ENCODE measurements around the gene KRTAP5-5. TPM values are rescaled to one million over a fixed set of nuclear protein-coding genes. Genes with fewer than 3 reads are reported as not detected.
"Not testable (repeated sequence)": the region's sequence is repeated elsewhere in the genome, so short reads cannot be mapped to it uniquely, and the experiment has no call there.

KRTAP5-5 gene, protein sequence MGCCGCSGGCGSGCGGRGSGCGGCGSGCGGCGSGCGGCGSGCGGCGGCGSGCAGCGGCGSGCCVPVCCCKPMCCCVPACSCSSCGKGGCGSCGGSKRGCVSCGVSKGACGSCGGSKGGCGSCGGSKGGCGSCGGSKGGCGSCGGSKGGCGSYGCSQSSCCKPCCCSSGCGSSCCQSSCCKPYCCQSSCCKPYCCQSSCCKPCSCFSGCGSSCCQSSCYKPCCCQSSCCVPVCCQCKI
- not detected in 2 replicates for total RNA-seq

DNA sequence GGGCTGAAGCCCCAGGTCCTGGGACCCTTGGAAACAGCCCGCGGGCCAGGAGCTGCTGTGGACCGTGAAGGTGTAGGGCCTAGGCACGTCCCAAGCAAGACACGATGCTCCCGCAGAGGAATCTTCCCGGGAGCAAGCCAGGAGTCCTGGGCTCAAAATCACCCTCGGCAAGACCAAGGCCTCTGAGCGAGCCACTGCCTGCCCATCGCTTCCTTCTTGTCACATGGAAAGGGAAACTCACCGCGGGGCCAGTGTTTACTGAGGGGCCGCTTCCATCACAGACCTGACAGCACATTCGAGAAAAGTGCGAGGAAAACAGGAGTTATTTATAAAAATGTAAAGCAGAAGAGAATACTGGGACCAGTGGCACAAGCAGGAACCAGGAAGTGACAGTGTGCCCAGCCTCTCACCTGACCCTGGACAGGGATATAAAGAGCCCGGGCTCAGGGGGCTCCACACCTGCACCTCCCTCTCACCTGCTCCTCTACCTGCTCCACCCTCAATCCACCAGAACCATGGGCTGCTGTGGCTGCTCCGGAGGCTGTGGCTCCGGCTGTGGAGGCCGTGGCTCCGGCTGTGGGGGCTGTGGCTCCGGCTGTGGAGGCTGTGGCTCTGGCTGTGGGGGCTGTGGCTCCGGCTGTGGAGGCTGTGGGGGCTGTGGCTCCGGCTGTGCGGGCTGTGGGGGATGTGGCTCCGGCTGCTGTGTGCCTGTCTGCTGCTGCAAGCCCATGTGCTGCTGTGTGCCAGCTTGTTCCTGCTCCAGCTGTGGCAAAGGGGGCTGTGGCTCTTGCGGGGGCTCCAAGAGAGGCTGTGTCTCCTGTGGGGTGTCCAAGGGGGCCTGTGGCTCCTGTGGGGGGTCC, at the start of gene KRTAP5-5:
Gene KRTAP5-5, plus strand, starts transcription at position 450 of the 860 bp plus-strand sequence. Its CDS starts 66 bp downstream, at position 516.
- Mint-ChIP-seq H3K36me3 (ENCODE audit: low read depth) (no peaks in the 10 kb centered on the region), H3K4me3 (no peak within 1 kb of the TSS), H3K4me1 (peaks cover 3% of the 10 kb centered on the region), H3K27me3 (peaks cover 17% of the 10 kb centered on the region), H3K9me3 (no peaks in the 10 kb centered on the region), H3K27ac (no peak within 1 kb of the TSS)
- no peak for DNase-seq
- intact Hi-C loops (cut with micrococcal nuclease) = no loop called here

DNA sequence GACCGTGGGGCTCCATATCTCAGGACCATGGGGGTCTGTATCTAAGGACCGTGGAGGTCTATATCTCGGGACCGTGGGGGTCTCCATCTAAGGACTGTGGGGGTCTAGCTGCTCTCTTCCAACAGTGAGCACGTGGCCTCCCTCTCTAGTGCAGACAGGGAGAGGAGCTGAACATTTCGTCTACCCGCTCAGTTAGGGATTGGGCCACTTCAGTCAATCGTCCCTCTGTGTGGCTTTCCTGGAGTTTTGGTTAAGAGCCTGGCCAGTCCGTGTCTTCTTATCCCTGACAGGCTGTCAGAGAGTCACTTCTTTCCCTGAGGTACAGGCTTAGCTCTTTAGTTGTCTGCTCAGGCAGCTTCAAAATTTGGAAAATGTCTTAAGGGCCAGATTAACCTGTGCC, 47.6 kb upstream of the KRTAP5-5 start:
- Mint-ChIP-seq H3K4me3 (no peak overlapping the region), H3K9me3 (peaks cover 4% of the 10 kb centered on the region), H3K27me3 (peaks cover 12% of the 10 kb centered on the region), H3K36me3 (ENCODE audit: low read depth) (no peaks in the 10 kb centered on the region), H3K4me1 (no peaks in the 10 kb centered on the region), H3K27ac (no peak overlapping the region)
- DNase-seq = no peak
- intact Hi-C loops (cut with micrococcal nuclease) = no loop called here

DNA sequence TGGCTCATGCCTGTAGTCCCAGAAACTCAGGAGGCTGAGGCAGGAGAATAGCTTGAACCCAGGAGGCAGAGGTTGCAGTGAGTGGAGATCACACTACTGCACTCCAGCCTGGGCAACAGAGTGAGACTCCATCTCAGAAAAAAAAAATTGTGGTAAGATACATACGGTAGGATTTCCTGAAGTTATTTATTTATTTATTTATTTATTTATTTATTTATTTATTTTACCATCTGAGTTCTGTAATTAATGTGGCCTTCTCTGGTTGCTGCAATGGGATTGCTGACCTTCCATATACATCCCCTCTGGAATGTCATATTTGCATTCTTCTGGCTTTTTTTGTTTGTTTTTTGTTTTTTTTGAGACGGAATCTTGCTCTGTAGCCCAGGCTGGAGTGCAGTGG, 46.7 kb upstream of the KRTAP5-5 start:
- H3K9me3 Mint-ChIP-seq; H3K27ac Mint-ChIP-seq; H3K4me3 Mint-ChIP-seq; intact Hi-C loops (cut with micrococcal nuclease); H3K36me3 Mint-ChIP-seq (ENCODE audit: low read depth); DNase-seq; H3K4me1 Mint-ChIP-seq: not testable (repeated sequence)
- H3K27me3 Mint-ChIP-seq = peaks cover 12% of the 10 kb centered on the region

DNA sequence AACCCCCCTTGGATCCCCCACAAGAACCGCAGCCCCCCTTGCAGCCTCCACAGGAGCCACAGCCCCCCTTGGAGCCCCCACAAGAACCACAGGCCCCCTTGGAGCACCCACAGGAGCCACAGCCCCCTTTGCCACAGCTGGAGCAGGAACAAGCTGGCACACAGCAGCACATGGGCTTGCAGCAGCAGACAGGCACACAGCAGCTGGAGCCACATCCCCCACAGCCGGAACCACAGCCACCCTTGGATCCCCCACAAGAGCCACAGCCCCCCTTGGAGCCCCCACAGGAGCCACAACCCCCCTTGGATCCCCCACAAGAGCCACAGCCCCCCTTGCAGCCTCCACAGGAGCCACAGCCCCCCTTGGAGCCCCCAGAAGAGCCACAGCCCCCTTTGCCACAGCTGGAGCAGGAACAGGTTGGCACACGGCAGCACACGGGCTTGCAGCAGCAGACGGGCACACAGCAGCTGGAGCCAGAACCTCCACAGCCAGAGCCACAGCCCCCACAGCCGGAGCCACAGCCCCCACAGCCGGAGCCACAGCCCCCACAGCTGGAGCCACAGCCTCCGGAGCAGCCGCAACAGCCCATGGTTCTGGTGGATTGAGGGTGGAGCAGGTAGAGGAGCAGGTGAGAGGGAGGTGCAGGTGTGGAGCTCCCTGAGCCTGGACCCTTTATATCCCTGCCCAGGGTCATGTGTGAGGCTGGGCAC, 44.8 kb upstream of the KRTAP5-5 start, which contains the start of gene KRTAP5-1:
Gene KRTAP5-1, minus strand, starts transcription at position 623 of the 710 bp plus-strand sequence. Its CDS starts 34 bp downstream, at position 589.
- H3K27me3 Mint-ChIP-seq = peaks cover 12% of the 10 kb centered on the region
- H3K4me1 Mint-ChIP-seq; intact Hi-C loops (cut with micrococcal nuclease); H3K27ac Mint-ChIP-seq; H3K9me3 Mint-ChIP-seq; DNase-seq; H3K36me3 Mint-ChIP-seq (ENCODE audit: low read depth); H3K4me3 Mint-ChIP-seq: not testable (repeated sequence)

DNA sequence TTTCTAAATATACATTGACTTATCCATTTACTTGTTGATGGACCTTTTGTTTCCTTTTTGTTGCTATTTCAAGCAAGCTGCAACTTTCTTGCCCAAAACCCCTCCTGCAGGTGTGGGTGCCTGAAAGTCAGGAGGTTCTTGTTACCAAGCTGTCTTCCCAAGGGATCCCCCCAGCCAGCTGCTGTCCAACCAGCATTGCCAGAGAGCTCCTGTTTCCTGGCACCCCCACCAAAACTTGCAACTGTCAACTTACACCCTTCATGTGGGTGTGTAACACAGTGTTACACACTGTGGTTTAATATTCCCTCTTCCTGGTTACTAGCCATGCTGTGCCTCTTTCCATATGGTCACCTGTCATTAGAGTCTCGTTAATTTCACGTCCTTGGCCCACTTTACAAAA, 42.9 kb upstream of the KRTAP5-5 start:
- peaks cover 13% of the 10 kb centered on the region for H3K27me3 Mint-ChIP-seq
- H3K4me3 Mint-ChIP-seq = no peak overlapping the region
- intact Hi-C loops (cut with micrococcal nuclease) = no loop called here
- H3K27ac Mint-ChIP-seq = no peak overlapping the region
- H3K9me3 Mint-ChIP-seq = peaks cover 5% of the 10 kb centered on the region
- DNase-seq = no peak
- peaks cover 7% of the 10 kb centered on the region for H3K4me1 Mint-ChIP-seq
- peaks cover 5% of the 10 kb centered on the region for H3K36me3 Mint-ChIP-seq (ENCODE audit: low read depth)

DNA sequence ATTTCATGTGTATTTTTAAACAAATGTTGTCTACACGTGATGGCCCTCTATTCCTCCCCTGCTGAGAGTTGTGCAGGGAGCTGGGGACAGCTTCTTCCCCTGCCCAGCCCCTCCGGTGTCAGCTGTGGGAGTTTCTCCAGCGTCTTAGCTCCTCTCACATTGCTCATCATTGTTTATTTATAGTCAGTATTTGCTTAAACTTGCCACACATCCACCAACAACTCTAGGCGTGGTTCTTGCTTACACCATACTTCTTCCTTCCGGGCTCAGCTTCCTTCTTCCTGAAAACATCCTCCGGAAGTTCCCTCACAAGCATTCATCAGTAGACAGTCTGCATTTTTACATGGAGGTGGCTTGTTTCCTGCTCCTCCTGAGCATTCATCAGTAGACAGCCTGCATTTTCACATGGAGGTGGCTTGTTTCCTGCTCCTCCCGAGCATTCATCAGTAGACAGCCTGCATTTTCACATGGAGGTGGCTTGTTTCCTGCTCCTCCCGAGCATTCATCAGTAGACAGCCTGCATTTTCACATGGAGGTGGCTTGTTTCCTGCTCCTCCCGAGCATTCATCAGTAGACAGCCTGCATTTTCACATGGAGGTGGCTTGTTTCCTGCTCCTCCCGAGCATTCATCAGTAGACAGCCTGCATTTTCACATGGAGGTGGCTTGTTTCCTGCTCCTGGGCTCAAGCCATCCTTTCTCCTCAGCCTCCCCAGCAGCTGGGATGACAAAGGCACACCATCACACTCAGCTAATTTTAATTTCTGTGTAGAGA, 40.2 kb upstream of the KRTAP5-5 start:
- H3K9me3 Mint-ChIP-seq; H3K36me3 Mint-ChIP-seq (ENCODE audit: low read depth); H3K4me1 Mint-ChIP-seq; intact Hi-C loops (cut with micrococcal nuclease): not testable (repeated sequence)
- Mint-ChIP-seq H3K27me3 (peaks cover 24% of the 10 kb centered on the region), H3K4me3 (peak overlapping the region; percentile 57), H3K27ac (peak overlapping the region; percentile 66)
- peak; percentile 67 for DNase-seq

DNA sequence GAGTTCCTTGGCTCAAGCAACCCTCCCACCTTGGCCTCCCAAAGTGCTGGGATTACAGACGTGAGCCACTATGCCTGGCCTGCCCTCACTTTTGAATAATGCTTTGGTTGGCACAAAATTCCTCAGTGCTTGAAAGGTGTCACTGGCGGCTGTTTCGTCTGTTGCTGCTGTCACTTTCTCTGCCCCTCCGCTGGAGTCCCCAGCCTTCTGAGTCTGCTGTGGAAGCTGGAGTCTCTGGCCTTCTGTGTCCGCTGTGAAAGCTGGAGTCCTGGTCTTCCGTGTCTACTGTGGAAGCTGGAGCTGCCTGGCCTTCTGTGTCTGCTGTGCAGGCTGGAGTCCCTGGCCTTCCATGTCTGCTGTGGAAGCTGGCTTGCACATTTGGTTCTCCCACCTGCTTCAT, 39.6 kb upstream of the KRTAP5-5 start:
- Mint-ChIP-seq H3K27me3 (peaks cover 30% of the 10 kb centered on the region), H3K4me1 (peaks cover 7% of the 10 kb centered on the region), H3K4me3 (no peak overlapping the region), H3K9me3 (peaks cover 5% of the 10 kb centered on the region), H3K36me3 (ENCODE audit: low read depth) (peaks cover 5% of the 10 kb centered on the region), H3K27ac (no peak overlapping the region)
- intact Hi-C loops (cut with micrococcal nuclease) = no loop called here
- no peak for DNase-seq

DNA sequence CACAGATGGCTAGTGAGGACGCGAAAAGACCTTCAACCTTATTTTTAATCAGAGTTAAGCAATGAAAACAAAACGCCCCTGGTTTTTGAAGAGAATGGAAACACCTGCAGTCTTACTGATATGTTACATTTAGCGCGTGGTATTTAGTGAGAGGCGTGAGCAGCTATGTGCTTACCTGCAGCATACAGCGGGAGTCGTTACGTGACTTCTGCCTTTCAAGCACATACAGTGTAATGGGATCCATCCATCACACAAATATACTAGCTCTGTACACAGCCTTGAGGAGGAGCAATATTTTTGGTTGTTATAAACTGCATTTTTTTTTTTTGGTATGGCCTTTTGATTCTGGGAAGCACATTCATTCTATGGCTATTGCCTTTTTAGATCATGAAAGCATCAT, 36.9 kb upstream of the KRTAP5-5 start:
- Mint-ChIP-seq H3K4me1 (peaks cover 9% of the 10 kb centered on the region), H3K27ac (no peak overlapping the region), H3K27me3 (peaks cover 52% of the 10 kb centered on the region), H3K4me3 (no peak overlapping the region), H3K36me3 (ENCODE audit: low read depth) (peaks cover 5% of the 10 kb centered on the region), H3K9me3 (peaks cover 5% of the 10 kb centered on the region)
- DNase-seq = no peak
- intact Hi-C loops (cut with micrococcal nuclease) = no loop called here

DNA sequence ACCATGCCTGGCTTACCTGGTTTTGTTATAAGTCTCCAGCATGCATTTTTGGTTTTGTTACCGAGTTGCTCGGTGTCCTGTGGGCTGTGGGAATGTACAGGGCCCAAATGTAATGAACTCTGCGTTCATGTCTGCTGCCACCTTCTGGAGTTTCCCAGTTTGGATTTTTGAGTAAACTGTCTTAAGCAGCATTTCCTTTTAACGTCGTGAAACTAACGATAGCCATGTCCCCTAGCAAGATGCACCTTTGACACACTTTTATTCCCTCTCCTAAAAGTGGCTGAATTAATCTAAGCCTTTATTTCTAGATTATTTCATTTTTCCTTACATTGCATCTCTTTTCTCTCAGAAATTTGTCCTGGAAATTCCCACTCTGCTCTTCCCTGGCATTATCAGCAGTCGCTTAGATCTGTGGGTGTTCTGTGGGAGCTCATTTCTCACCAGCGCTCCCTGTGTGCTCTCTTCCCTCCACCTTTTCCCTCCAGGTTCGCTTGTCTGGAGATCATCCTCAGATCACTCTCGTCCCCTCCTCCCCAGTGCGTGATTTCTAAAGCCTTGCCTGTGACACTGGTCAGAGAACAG, 33.5 kb upstream of the KRTAP5-5 start:
- DNase-seq; H3K36me3 Mint-ChIP-seq (ENCODE audit: low read depth); H3K4me1 Mint-ChIP-seq; H3K4me3 Mint-ChIP-seq; H3K27ac Mint-ChIP-seq; intact Hi-C loops (cut with micrococcal nuclease); H3K9me3 Mint-ChIP-seq: not testable (repeated sequence)
- H3K27me3 Mint-ChIP-seq = peaks cover 66% of the 10 kb centered on the region

DNA sequence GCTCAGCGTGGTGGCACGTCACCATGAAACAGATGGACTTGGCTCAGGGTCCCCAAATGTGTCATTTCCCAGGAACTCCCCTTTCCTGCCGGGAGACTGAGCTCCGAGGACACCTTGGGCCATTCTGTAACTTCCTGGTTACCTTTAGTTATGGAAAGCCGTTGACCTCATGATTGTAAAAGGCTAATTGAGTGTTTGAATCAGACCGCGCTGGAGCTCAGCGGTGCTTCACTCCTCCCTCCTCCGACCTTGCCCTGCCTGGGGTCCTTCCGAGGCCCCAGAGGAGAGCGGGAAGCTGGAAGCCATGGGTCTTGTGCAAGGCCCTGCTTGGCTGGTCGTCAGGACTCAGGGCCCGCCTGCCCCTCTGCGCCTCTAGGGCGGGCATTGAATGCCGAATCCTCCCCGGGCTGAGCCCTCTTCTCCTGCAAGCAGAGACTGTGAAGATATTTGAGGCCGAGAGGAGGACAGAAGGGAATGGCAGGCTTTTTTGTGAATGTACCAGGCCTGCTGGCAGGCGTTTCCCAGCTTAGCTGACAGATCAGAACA, 32.9 kb upstream of the KRTAP5-5 start:
- peaks cover 67% of the 10 kb centered on the region for H3K27me3 Mint-ChIP-seq
- intact Hi-C loops (cut with micrococcal nuclease); H3K4me1 Mint-ChIP-seq; H3K4me3 Mint-ChIP-seq; H3K36me3 Mint-ChIP-seq (ENCODE audit: low read depth); DNase-seq; H3K27ac Mint-ChIP-seq; H3K9me3 Mint-ChIP-seq: not testable (repeated sequence)

DNA sequence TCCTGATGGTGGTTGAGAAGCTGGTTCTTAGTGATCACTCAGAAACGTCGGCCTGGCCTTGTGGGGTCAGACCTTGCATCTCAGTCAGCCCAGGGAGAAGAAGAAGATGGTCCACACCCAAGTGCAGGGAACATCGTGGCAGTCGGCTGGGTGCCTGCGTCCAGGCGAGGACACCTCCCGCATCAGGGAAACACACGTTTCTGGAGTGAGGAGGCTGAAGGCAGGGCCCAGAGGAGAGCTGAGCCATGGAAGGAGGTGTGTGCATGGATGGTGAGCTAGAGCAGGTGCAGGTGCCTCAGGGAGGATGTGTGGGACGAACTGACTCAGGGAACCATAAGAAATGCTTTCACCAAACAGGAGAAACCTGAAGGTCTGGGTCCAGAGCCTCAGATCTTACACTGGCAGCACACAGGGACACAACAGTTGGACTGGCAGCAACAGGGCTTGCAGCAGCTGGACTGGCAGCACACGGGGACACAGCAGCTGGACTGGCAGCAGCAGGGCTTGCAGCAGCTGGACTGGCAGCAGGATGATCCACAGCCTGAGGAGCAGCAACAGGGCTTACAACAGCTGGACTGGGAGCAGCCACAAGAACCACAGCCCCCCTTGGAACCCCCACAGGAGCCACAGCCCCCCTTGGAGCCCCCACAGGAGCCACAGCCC, 32.1 kb upstream of the KRTAP5-5 start:
- Mint-ChIP-seq H3K27ac (no peak overlapping the region), H3K9me3 (no peaks in the 10 kb centered on the region), H3K4me1 (peaks cover 2% of the 10 kb centered on the region), H3K36me3 (ENCODE audit: low read depth) (no peaks in the 10 kb centered on the region), H3K4me3 (no peak overlapping the region), H3K27me3 (peaks cover 68% of the 10 kb centered on the region)
- no peak for DNase-seq
- intact Hi-C loops (cut with micrococcal nuclease) = no loop called here

DNA sequence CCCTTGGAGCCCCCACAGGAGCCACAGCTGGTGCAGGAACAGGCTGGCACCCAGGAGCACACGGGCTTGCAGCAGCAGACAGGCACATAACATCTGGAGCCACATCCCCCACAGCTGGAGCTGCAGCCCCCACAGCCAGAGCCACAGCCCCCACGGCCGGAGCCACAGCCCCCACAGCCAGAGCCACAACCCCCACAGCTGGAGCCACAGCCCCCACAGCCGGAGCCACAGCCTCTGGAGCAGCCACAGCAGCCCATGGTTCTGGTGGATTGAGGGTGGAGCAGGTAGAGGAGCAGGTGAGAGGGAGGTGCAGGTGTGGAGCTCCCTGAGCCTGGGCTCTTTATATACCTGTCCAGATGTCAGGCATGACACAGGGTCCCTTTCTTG, 31.6 kb upstream of the KRTAP5-5 start, which contains the start of gene KRTAP5-2:
Gene KRTAP5-2, minus strand, starts transcription at position 301 of the 387 bp plus-strand sequence. Its CDS starts 44 bp downstream, at position 257.
- Mint-ChIP-seq H3K27me3 (peaks cover 65% of the 10 kb centered on the region), H3K4me1 (peaks cover 2% of the 10 kb centered on the region), H3K27ac (no peak within 1 kb of the TSS), H3K4me3 (no peak within 1 kb of the TSS), H3K36me3 (ENCODE audit: low read depth) (no peaks in the 10 kb centered on the region), H3K9me3 (no peaks in the 10 kb centered on the region)
- no peak for DNase-seq
- intact Hi-C loops (cut with micrococcal nuclease) = no loop called here

Data from activated CD4-positive, alpha-beta T cell treated with anti-CD3 and anti-CD28 coated beads, Interleukin-2, amount 10 ng/mL, durations not matched to agents 24 days and 14 days (primary cell).